ENCODE data around the gene ANKS4B.

DNA sequence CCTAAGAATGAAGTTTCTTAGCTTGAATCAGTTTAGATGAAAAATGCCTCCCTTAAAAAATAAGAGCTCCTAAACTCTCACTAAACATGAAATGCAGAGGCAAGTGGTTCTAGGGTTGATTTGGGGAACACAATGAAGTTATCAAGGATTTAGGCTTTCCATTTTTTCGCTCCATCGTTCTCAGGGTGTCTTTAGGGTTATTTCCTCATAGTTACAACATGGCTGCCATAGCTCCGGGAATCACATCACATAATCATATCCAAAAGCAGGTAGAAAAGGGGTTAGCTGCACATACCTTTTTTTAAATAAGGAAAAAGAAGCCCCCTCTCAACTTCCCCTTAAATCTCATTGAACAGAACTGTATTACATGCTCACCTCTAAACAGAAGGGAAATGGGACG is 43.5 kb upstream of the ANKS4B start:
- TF ChIP-seq POLR2A (IDR thresholded peaks at IDR 0.05; ENCODE audit: low read depth, low read length) (no peak), JUN (IDR thresholded peaks at IDR 0.05; ENCODE audit: borderline replicate concordance, insufficient read depth, insufficient read length, low read depth) (no peak), POLR2AphosphoS5 (IDR thresholded peaks at IDR 0.05; ENCODE audit: insufficient read depth, low read depth, low read length) (no peak)
- TF ChIP-seq, protein P1, sequence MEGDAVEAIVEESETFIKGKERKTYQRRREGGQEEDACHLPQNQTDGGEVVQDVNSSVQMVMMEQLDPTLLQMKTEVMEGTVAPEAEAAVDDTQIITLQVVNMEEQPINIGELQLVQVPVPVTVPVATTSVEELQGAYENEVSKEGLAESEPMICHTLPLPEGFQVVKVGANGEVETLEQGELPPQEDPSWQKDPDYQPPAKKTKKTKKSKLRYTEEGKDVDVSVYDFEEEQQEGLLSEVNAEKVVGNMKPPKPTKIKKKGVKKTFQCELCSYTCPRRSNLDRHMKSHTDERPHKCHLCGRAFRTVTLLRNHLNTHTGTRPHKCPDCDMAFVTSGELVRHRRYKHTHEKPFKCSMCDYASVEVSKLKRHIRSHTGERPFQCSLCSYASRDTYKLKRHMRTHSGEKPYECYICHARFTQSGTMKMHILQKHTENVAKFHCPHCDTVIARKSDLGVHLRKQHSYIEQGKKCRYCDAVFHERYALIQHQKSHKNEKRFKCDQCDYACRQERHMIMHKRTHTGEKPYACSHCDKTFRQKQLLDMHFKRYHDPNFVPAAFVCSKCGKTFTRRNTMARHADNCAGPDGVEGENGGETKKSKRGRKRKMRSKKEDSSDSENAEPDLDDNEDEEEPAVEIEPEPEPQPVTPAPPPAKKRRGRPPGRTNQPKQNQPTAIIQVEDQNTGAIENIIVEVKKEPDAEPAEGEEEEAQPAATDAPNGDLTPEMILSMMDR (IDR thresholded peaks at IDR 0.05; ENCODE audit: extremely low read depth in 1 of 2, insufficient read depth in 1 of 2, low read depth in 1 of 2, low read length in 2 of 2): no peak

Data from endothelial cell of umbilical vein (primary cell).